ENCODE data around the gene IGHMBP2. TPM values are rescaled to one million over a fixed set of nuclear protein-coding genes. Genes with fewer than 3 reads are reported as not detected.
A peak's percentile ranks its signal among the peaks of the same experiment; 100 is the strongest.

The IGHMBP2 gene
- total RNA-seq, 5 donors from 2014 or later (not counting 1 experiment from before 2014, with no cell fraction given): 33.5 to 59.8 (median 37.0) TPM

GRCh38 chr11:68978626-68978930 is 74.9 kb downstream of the IGHMBP2 start:
- DNase-seq: no peak
- Histone ChIP-seq H3K4me3 (ENCODE audit: control insufficient read depth in 1 of 2, extremely low read depth in 1 of 2, low read length in 1 of 2) (no peak overlapping the region), H3K27ac (ENCODE audit: low read length) (no peak overlapping the region), H3K27me3 (replicated peaks in 1 of 2; ENCODE audit: control insufficient read depth in 2 of 2, extremely low read depth in 1 of 2, insufficient read depth in 2 of 2, low read length in 1 of 2) (peaks cover 0 to 23% of the 10 kb centered on the region in 2 experiments), H3K9me3 (no peaks in the 10 kb centered on the region), H3K36me3 (ENCODE audit: control insufficient read depth in 2 of 2, extremely low read depth in 1 of 2, insufficient read depth in 1 of 2, low read length in 1 of 2) (no peaks in the 10 kb centered on the region), H3K4me1 (ENCODE audit: control insufficient read depth in 1 of 2, extremely low read depth in 1 of 2, insufficient read depth in 2 of 2, low read length in 2 of 2) (no peaks in the 10 kb centered on the region)
- Mint-ChIP-seq H3K27me3 (peaks cover 0 to 6% of the 10 kb centered on the region in 2 donors), H3K4me3 (no peak overlapping the region), H3K9me3 (peaks cover 0 to 13% (median 2%) of the 10 kb centered on the region in 3 donors), H3K4me1 (peaks cover 0 to 2% (median 0%) of the 10 kb centered on the region in 3 donors), H3K36me3 (peaks cover 6% of the 10 kb centered on the region), H3K27ac (no peak overlapping the region)
- no peak for ATAC-seq (replicated peaks in 1 of 4)
- 68% methylated on average over 4 of the region's 5 CpGs for WGBS (ENCODE audit: insufficient coverage)
- POLR2A ChIA-PET: no interaction called here
- CTCF ChIA-PET: no interaction called here

- ChIA-PET CTCF (no interaction called here), POLR2A (no interaction called here)
- DNase-seq (peak in 1 of 35 experiments; percentile 14), ATAC-seq (replicated peaks in 1 of 4) (no peak)
- H3K9me3 ChIP-seq: no peaks in the 10 kb centered on the region
- peaks cover 0 to 2% (median 0%) of the 10 kb centered on the region in 3 donors for H3K4me1 Mint-ChIP-seq
- no peak overlapping the region for H3K4me3 ChIP-seq (ENCODE audit: control insufficient read depth in 1 of 2, extremely low read depth in 1 of 2, low read length in 1 of 2)
- H3K36me3 ChIP-seq (ENCODE audit: control insufficient read depth in 2 of 2, extremely low read depth in 1 of 2, insufficient read depth in 1 of 2, low read length in 1 of 2): no peaks in the 10 kb centered on the region
- H3K27ac Mint-ChIP-seq: no peak overlapping the region
- 74% methylated on average over 12 of the region's 15 CpGs for WGBS (ENCODE audit: insufficient coverage)
- no peaks in the 10 kb centered on the region for H3K4me1 ChIP-seq (ENCODE audit: control insufficient read depth in 1 of 2, extremely low read depth in 1 of 2, insufficient read depth in 2 of 2, low read length in 2 of 2)
- peaks cover 0 to 7% of the 10 kb centered on the region in 2 donors for H3K27me3 Mint-ChIP-seq
- H3K9me3 Mint-ChIP-seq: peaks cover 0 to 13% (median 2%) of the 10 kb centered on the region in 3 donors
- H3K36me3 Mint-ChIP-seq: peaks cover 6% of the 10 kb centered on the region
- H3K27me3 ChIP-seq (replicated peaks in 1 of 2; ENCODE audit: control insufficient read depth in 2 of 2, extremely low read depth in 1 of 2, insufficient read depth in 2 of 2, low read length in 1 of 2): peaks cover 0 to 23% of the 10 kb centered on the region in 2 experiments
- H3K27ac ChIP-seq (ENCODE audit: low read length): no peak overlapping the region
- H3K4me3 Mint-ChIP-seq: no peak overlapping the region
These were observed 75.4 kb downstream of the IGHMBP2 start for GRCh38 chr11:68978931-68979594.

DNA sequence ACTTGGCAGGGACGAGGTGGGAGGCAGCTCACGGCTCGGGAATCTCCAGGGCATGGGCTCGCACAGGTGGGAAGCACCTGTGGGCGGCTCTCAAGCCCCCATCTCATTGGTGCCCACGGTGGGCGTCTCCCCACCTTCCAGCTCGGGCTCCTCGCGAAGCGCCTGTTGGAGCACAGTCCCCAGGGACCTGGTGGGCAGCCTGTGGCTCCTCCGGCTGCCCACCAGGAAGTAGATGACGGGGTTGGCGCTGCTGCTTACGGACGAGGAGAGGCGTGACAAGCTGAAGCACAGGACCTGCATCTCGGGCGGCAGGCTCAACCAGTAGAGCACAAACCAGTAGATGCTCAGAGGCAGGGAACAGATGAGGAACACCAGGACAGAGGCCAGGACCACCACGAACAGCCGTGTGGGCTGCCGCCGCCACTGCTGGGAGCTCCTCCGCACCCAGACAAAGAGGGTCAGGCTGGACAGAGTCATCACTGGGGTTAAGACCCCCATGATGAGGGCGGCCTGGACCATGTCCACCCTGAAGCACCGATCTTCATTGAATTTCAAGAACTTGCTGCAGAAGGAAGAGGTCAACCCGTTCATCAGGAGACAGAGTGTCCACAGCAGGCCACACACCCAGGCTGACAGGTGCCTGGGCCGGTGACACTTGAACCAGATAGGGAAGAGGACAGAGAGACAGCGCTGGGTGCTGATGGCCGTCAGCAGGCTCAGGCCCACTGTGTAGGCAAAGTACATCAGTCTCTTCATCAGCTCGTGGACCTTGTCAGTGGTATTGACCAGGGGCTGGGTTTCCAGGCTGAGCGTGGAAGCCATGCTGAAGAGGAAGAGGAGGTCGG is 76.5 kb downstream of the IGHMBP2 start:
- Histone ChIP-seq H3K4me1 (ENCODE audit: control insufficient read depth in 1 of 2, extremely low read depth in 1 of 2, insufficient read depth in 2 of 2, low read length in 2 of 2) (no peaks in the 10 kb centered on the region), H3K36me3 (ENCODE audit: control insufficient read depth in 2 of 2, extremely low read depth in 1 of 2, insufficient read depth in 1 of 2, low read length in 1 of 2) (no peaks in the 10 kb centered on the region), H3K4me3 (ENCODE audit: control insufficient read depth in 1 of 2, extremely low read depth in 1 of 2, low read length in 1 of 2) (no peak overlapping the region), H3K9me3 (no peaks in the 10 kb centered on the region), H3K27ac (ENCODE audit: low read length) (no peak overlapping the region), H3K27me3 (replicated peaks in 1 of 2; ENCODE audit: control insufficient read depth in 2 of 2, extremely low read depth in 1 of 2, insufficient read depth in 2 of 2, low read length in 1 of 2) (peaks cover 0 to 23% of the 10 kb centered on the region in 2 experiments)
- 85% methylated on average over 33 of the region's 33 CpGs for WGBS (ENCODE audit: insufficient coverage)
- Mint-ChIP-seq H3K36me3 (peaks cover 3% of the 10 kb centered on the region), H3K27me3 (peaks cover 1 to 10% of the 10 kb centered on the region in 2 donors), H3K4me1 (no peaks in the 10 kb centered on the region), H3K9me3 (peaks cover 0 to 13% (median 2%) of the 10 kb centered on the region in 3 donors), H3K27ac (no peak overlapping the region), H3K4me3 (no peak overlapping the region)
- ATAC-seq (replicated peaks in 1 of 4) (no peak), DNase-seq (peak in 1 of 35 experiments; percentile 17)
- ChIA-PET POLR2A (no interaction called here), CTCF (no interaction called here)

DNA sequence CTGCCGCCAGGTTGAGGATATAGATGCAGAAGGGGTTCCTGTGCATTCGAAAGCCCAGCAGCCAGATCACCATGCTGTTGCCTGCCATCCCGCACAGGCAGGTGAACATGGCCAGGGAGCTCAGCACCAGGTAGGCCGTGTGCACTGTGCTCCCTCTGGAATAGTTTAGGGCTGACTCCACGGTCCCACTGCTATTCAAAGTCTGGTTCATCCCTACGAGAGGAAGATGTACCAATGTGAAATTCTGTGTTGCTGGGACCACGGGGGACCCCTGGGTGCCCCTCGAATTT is 77.0 kb downstream of the IGHMBP2 start, which contains the start of gene MRGPRD:
Gene MRGPRD (minus strand): TSS at position 211 of the 290 bp plus-strand sequence. CDS start 0 bp downstream, at position 211.
- Mint-ChIP-seq H3K9me3 (peaks cover 0 to 13% (median 2%) of the 10 kb centered on the region in 3 donors), H3K36me3 (peaks cover 3% of the 10 kb centered on the region), H3K4me1 (no peaks in the 10 kb centered on the region), H3K27me3 (peaks cover 3 to 10% of the 10 kb centered on the region in 2 donors), H3K27ac (no peak within 1 kb of the TSS), H3K4me3 (no peak within 1 kb of the TSS)
- no peaks in the 10 kb centered on the region for H3K4me1 ChIP-seq (ENCODE audit: control insufficient read depth in 1 of 2, extremely low read depth in 1 of 2, insufficient read depth in 2 of 2, low read length in 2 of 2)
- 77% methylated on average over 8 of the region's 8 CpGs for WGBS (ENCODE audit: insufficient coverage)
- no peak within 1 kb of the TSS for H3K4me3 ChIP-seq (ENCODE audit: control insufficient read depth in 1 of 2, extremely low read depth in 1 of 2, low read length in 1 of 2)
- H3K27ac ChIP-seq (ENCODE audit: low read length): no peak within 1 kb of the TSS
- ATAC-seq (replicated peaks in 1 of 4) (no peak), DNase-seq (peak in 1 of 35 experiments; percentile 13)
- no peaks in the 10 kb centered on the region for H3K9me3 ChIP-seq
- H3K36me3 ChIP-seq (ENCODE audit: control insufficient read depth in 2 of 2, extremely low read depth in 1 of 2, insufficient read depth in 1 of 2, low read length in 1 of 2): no peaks in the 10 kb centered on the region
- CTCF ChIA-PET: no interaction called here
- peaks cover 0 to 24% of the 10 kb centered on the region in 2 experiments for H3K27me3 ChIP-seq (replicated peaks in 1 of 2; ENCODE audit: control insufficient read depth in 2 of 2, extremely low read depth in 1 of 2, insufficient read depth in 2 of 2, low read length in 1 of 2)
- POLR2A ChIA-PET: no interaction called here

DNA sequence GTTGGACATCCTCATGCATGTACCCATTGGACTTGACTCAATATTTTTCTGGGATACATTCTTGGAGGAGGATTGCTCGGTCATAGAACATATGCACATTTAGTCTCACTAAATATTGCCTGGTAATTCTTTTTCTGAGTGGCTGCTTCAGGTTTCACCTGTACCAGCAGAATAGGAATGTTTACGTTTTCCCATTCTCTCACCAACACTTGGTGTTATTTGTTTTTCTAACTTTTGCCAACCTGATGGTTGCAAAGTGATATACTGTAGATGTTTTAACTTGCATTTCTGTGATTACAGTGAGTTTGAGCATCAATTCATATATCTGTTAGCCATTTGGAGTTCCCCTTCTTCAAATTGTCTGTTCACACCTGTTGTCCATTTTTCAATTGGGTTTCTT is 78.4 kb downstream of the IGHMBP2 start:
- no peaks in the 10 kb centered on the region for H3K9me3 ChIP-seq
- Mint-ChIP-seq H3K9me3 (peaks cover 4 to 23% (median 11%) of the 10 kb centered on the region in 3 donors), H3K27me3 (peaks cover 10 to 17% of the 10 kb centered on the region in 2 donors), H3K27ac (no peak overlapping the region), H3K36me3 (peaks cover 13% of the 10 kb centered on the region), H3K4me3 (no peak overlapping the region), H3K4me1 (no peaks in the 10 kb centered on the region)
- H3K4me1 ChIP-seq (ENCODE audit: control insufficient read depth in 1 of 2, extremely low read depth in 1 of 2, insufficient read depth in 2 of 2, low read length in 2 of 2): no peaks in the 10 kb centered on the region
- no peak overlapping the region for H3K4me3 ChIP-seq (ENCODE audit: control insufficient read depth in 1 of 2, extremely low read depth in 1 of 2, low read length in 1 of 2)
- peaks cover 0 to 25% of the 10 kb centered on the region in 2 experiments for H3K27me3 ChIP-seq (replicated peaks in 1 of 2; ENCODE audit: control insufficient read depth in 2 of 2, extremely low read depth in 1 of 2, insufficient read depth in 2 of 2, low read length in 1 of 2)
- no CpG with 5 or more reads among the region's 2 CpGs for WGBS (ENCODE audit: insufficient coverage)
- ChIA-PET CTCF (no interaction called here), POLR2A (no interaction called here)
- DNase-seq (no peak), ATAC-seq (replicated peaks in 1 of 4) (no peak)
- H3K27ac ChIP-seq (ENCODE audit: low read length): no peak overlapping the region
- no peaks in the 10 kb centered on the region for H3K36me3 ChIP-seq (ENCODE audit: control insufficient read depth in 2 of 2, extremely low read depth in 1 of 2, insufficient read depth in 1 of 2, low read length in 1 of 2)

DNA sequence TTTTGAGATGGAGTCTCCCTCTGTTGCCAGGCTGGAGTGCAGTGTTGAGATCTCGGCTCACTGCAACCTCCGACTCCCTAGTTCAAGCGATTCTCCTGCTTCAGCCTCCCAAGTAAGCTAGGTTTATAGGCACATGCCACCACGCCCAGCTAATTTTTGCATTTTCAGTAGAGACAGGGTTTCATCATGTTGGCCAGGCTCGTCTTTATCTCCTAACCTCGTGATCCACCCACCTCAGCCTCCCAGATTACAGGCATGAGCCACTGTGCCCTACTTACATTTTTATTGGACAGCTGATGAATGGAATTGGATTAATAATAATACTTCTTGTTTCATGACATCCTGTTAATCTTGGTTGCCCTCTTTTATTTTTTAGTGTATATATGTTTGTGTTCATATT is 80.1 kb downstream of the IGHMBP2 start:
- no peak for ATAC-seq (replicated peaks in 1 of 4)
- DNase-seq: no peak
- Mint-ChIP-seq H3K4me1 (peaks cover 0 to 6% (median 0%) of the 10 kb centered on the region in 3 donors), H3K27ac (no peak overlapping the region), H3K4me3 (no peak overlapping the region), H3K27me3 (peaks cover 11 to 14% of the 10 kb centered on the region in 2 donors), H3K36me3 (peaks cover 16% of the 10 kb centered on the region), H3K9me3 (peaks cover 4 to 27% (median 13%) of the 10 kb centered on the region in 3 donors)
- Histone ChIP-seq H3K4me1 (ENCODE audit: control insufficient read depth in 1 of 2, extremely low read depth in 1 of 2, insufficient read depth in 2 of 2, low read length in 2 of 2) (no peaks in the 10 kb centered on the region), H3K27ac (ENCODE audit: low read length) (no peak overlapping the region), H3K36me3 (ENCODE audit: control insufficient read depth in 2 of 2, extremely low read depth in 1 of 2, insufficient read depth in 1 of 2, low read length in 1 of 2) (no peaks in the 10 kb centered on the region), H3K9me3 (no peaks in the 10 kb centered on the region), H3K27me3 (replicated peaks in 1 of 2; ENCODE audit: control insufficient read depth in 2 of 2, extremely low read depth in 1 of 2, insufficient read depth in 2 of 2, low read length in 1 of 2) (peaks cover 0 to 14% of the 10 kb centered on the region in 2 experiments), H3K4me3 (ENCODE audit: control insufficient read depth in 1 of 2, extremely low read depth in 1 of 2, low read length in 1 of 2) (no peak overlapping the region)
- POLR2A ChIA-PET: no interaction called here
- 100% methylated on average over 1 of the region's 6 CpGs for WGBS (ENCODE audit: insufficient coverage)
- CTCF ChIA-PET: no interaction called here

Measured in T-cell (primary cell).